Activated T-cell treated with anti-CD3 and anti-CD28 coated beads, Interleukin-2, amount 50 U/mL, for 48 hours (primary cell): Measurements from ENCODE around the gene FAM217B.

Experiments used
- DNase-seq, 2 experiments: peaks; one replicate each; pipeline ENCODE4 v3.0.0-alpha.2; 2020

Gene FAM217B

DNA sequence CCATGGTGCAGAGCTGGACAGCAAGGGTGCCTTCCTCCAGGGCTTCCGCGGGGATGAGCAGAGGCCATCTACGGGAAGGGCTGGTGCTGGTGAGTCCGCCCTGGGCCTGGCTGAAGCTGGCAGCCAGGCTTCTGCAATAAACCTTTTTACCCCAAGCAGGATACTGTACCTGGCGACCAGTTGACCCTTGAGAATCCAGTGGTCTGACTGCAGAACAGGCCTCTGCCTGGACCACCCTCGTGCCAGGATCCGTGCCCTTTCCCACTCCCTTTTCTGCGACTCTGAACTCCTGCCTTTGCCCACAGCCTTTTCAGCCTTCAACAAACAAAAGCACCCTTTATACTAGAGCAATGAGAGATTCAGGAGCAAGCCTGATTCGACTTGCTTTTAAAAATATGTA lies 36.9 kb downstream of the FAM217B start:
- no peak for DNase-seq

DNA sequence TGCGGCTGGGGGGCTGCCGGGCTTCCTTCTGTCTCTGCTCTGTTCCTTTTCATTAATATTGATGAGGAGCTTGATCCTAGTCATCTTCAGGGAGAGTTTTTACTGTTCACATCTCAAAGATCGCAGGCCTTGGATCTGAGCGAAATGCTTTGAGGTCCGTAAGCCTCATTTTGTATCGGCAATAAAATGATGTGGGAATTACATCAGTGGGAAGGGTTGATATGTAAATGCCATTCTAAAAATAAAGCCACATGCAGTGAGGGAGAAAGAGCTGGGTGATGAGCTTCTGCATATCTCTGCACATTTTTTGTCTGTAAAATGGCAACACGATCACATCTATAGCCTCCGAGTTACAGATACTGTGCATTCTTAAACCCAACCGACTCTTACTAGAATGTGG lies 42.9 kb downstream of the FAM217B start:
- no peak for DNase-seq

DNA sequence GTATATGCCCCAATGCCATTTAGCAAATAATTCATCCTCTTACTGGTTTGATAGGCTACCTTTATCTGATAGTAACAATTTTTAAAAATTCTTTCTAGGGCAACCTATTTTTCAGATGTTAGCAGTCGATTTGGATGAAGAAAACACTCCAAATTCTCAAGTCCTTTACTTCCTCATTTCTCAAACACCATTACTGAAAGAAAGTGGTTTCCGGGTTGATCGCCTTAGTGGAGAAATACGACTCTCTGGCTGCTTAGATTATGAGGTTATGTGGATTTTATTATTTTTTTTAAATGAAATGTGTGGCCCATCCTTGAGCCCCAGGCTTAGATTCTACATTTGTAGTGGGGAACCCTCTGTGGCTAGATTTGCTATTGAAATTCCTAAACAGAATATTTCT lies 44.4 kb downstream of the FAM217B start:
- DNase-seq: no peak

DNA sequence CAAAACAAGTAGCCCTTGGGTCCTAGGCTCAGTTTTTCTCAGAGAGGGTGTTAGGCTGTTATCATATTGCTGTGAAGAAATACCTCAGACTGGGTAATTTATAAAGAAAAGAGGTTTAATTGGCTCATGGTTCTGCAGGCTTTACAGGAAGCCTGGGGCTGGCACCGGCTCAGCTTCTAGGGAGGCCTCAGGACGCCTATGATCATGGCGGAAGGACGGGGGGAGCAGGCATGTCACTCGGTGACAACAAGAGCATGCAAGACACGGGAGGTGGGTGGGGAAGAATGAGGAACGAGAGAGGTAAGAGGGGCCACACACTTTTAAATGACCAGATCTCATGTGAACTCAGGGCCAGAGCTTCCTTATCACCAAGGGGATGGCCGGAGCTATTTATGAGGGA lies 45.0 kb downstream of the FAM217B start:
- no peak for DNase-seq

DNA sequence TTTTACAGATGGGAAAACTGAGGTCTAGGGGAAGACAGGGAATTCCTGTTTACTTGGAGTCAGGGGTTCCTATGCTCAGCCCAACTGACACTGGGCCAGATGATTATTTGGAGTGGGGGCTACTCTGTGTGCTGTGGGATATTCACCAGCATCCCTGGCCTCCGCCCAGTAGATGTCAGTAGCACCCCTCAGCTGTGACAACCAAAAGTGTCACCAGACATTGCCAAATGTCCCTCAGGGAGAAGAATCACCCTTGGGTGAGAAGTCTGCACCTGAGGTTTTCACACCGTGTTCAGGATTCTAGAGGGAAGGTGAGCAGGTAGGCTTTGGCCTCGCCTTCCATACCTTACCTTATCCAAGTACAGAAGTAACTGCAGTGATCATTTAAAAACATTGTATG lies 45.7 kb downstream of the FAM217B start:
- DNase-seq: no peak

DNA sequence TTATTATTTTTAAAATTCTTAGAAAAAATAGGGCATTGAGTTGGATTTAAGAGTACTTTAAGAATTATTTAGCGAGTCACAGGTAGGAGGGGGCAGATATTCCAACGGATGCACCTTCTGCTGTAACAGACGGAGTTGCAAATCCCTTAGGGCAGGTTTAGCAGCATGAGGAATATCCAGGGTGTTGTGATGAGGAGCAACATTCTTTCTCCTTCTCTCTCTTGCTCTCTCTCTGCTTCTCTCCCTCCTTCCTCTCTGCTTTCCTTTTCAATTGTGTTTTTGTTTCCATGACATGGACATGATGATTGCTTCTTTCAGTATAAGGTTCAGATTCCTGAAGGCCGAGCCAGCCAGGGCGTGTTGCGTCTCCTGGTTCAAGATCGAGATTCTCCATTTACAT lies 46.9 kb downstream of the FAM217B start:
- DNase-seq: no peak

DNA sequence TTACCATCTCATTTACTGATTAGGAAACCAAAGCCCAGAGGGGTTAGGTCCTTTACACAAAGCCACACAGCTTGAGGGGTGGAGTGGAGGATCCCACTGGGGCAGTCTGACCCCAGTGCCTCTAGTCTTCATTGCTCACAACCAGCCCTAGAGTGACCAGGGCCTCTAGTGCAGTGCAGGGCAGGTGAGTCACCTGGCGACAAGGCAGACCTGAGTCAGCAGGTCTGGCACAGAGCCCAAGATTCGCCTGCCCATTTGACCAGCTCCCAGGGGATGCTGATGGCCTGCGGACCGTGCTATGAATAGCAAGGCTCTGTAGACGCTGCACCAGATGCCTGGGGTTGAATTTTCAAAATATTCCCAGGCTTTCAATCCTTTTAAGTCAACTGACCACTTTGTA lies 48.0 kb downstream of the FAM217B start:
- DNase-seq: no peak

DNA sequence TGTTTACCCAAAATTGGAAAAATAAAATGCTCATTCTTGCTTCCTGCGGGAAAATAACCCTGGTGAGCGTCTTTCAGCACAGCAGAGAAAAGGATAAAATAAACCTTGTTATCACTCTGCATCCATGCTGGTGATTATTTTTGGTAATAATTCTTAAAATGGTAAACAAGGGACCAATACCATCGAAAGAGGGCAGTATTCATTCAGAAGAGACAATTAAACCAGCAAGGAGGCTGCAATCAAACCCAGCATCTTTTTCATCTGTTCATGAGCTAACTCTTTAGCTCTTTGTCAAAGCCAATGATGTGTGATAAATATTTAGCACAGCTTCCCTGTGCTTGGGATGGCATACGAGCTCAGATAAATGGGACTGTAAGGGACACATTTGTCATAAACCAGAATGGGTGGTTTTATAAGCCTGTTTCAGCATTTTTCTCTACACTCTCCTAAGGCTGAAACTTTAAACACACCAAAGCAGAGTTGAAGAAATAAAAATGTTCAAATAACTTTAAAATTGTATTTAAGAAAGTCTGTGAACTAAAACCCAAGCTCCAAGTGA lies 52.4 kb downstream of the FAM217B start:
- no peak for DNase-seq

DNA sequence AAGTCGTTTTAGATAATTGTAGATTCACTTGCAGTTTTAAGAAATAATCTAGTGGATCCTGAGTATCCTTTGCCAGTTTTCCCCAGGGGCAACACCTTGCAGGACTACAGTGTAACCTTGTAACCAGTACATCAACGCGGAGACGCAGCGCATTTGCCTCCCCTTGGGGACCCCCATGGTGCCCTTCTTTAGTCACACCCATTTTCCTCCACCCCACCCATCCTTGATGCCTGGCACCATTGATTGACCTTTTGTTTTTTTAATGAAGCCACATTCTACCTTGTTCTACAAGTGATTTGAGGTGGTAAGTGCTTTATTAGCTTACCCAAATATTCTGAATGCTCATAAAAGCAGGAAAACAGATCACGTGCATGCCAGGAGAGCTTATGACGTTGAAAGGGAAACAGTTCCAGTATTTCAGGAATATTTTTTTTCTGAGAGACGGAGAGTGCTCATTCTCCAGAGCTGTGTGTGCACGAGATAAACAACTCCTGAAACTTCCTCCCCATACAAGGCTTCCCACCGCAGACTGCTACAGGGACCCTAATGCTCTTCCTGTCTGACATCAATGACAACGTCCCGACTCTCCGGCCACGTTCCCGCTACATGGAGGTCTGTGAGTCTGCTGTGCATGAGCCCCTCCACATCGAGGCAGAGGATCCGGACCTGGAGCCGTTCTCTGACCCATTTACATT lies 53.7 kb downstream of the FAM217B start:
- no peak for DNase-seq

DNA sequence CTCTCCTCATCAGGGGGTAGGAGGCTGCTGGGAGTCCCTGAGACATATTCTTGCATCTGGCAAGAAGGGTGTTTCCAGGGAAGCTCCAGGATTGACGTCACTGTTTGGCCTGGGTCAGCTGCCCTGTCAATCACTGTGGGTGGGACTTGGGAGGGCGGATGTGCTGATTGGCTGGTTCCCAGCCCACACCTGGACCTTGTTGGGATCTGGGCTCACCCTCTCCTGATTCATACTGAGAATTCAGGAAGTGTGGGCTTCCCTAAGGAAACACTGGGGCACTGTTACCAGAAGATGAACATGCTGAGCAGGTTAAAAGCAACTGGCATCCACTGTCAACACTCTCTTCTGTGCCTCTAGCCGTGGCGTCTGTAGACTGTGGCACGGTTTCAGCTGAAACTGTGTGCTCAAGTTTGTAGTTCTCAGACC lies 54.5 kb downstream of the FAM217B start:
- DNase-seq: no peak

DNA sequence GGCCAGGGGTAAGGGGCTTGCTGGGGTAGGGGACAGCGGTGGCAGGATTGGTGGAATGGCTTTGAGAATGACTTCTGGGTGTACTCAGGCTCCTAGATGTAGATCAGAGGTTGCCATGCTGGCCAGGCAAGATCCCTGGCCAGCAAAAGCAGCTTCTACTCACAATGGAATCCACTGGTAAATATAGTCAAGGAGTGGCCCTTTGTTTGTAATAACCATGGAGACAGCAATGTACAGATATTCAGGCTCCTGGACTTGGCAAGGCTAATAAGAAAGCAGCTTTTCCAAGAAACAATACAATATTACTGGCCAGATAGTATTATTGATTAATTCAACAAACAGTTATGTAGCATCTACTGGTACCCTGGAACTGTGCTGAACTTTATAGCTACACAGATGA lies 55.9 kb downstream of the FAM217B start:
- no peak for DNase-seq

DNA sequence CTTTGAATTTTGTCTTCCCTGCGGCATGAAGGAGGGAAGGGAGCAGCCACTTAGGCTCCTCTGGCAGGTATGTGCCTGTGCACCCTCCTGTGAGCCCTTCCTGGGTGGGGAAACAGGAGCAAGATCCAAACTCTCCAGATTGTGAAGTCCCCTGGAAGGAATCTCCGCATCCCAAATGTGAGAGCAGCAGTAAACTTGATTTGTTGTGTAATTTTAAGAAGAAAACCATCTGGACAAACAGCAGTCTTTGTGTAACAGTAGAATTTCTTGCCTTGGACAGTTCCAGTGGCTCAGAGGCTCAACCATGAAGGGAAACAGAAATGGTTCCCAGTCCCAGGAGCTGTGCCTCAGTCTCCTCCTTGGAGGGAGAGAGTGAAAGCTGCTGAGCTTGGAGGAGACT lies 57.7 kb downstream of the FAM217B start:
- DNase-seq: no peak
